ENCODE data around the gene ZNF296. TPM values are rescaled to one million over a fixed set of nuclear protein-coding genes. Genes with fewer than 3 reads are reported as not detected.

ZNF296 gene
- polyA plus RNA-seq, 1 donor (not counting 4 experiments of a cell fraction or from before 2014, with no cell fraction given): 0.25 TPM

DNA sequence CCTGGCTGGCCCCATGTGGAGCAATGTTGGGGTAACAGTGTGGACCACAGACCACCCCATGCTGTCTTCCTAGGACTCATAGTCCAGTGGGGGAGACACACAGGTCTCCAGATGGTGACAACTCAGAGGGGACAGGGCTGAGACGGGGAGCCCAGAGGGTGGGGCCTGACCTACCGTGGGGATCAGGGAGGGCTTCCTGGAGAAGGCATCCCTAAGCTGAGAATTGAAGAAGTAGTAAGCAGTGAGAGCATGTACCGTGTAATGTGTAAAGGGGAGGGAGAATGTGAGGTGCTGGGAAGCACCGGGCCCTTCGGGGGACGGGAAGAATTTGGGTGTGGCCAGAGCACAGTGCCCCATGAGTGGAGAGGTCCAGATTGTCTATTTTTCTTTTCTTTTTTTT, 47.7 kb upstream of the ZNF296 start:
- Histone ChIP-seq H3K9ac (ENCODE audit: control insufficient read depth, extremely low read depth, insufficient read depth, low read length) (no peak overlapping the region), H3K79me2 (ENCODE audit: control insufficient read depth, insufficient read depth, low read length) (peaks cover 52% of the 10 kb centered on the region), H3K9me3 (ENCODE audit: control insufficient read depth, low read depth, low read length) (no peaks in the 10 kb centered on the region), H3K4me1 (ENCODE audit: control insufficient read depth, extremely low read depth, insufficient read depth, low read length) (peaks cover 18% of the 10 kb centered on the region), H3K27ac (ENCODE audit: control insufficient read depth, insufficient read depth, low read length) (no peak overlapping the region), H2AFZ (ENCODE audit: control insufficient read depth, low read length) (no peak overlapping the region), H3K4me2 (ENCODE audit: control insufficient read depth, extremely low read depth, insufficient read depth, low read depth, low read length) (no peak overlapping the region), H3K9me1 (ENCODE audit: control insufficient read depth, extremely low read depth, insufficient read depth, low read length) (peaks cover 4% of the 10 kb centered on the region), H3K36me3 (ENCODE audit: control insufficient read depth in 2 of 2, extremely low read depth in 1 of 2, insufficient read depth in 2 of 2, low read length in 2 of 2) (peaks cover 2 to 5% of the 10 kb centered on the region in 2 experiments), H4K20me1 (ENCODE audit: control insufficient read depth, extremely low read depth, insufficient read depth, low read length) (peaks cover 21% of the 10 kb centered on the region), H3K4me3 (ENCODE audit: control insufficient read depth in 2 of 3, extremely low read depth in 1 of 3, insufficient read depth in 2 of 3, low read depth in 1 of 3, low read length in 3 of 3) (no peak overlapping the region), H3K27me3 (ENCODE audit: control insufficient read depth, extremely low read depth, insufficient read depth, low read length) (no peaks in the 10 kb centered on the region)
- FAIRE-seq: no peak
- dilution Hi-C loops (cut with MboI; ENCODE audit: extremely low pct_ligation_motif_present, low sequenced_read_pairs): no loop called here
- DNase-seq (ENCODE audit: low read depth, low spot score): no peak
- TF ChIP-seq, protein P1, sequence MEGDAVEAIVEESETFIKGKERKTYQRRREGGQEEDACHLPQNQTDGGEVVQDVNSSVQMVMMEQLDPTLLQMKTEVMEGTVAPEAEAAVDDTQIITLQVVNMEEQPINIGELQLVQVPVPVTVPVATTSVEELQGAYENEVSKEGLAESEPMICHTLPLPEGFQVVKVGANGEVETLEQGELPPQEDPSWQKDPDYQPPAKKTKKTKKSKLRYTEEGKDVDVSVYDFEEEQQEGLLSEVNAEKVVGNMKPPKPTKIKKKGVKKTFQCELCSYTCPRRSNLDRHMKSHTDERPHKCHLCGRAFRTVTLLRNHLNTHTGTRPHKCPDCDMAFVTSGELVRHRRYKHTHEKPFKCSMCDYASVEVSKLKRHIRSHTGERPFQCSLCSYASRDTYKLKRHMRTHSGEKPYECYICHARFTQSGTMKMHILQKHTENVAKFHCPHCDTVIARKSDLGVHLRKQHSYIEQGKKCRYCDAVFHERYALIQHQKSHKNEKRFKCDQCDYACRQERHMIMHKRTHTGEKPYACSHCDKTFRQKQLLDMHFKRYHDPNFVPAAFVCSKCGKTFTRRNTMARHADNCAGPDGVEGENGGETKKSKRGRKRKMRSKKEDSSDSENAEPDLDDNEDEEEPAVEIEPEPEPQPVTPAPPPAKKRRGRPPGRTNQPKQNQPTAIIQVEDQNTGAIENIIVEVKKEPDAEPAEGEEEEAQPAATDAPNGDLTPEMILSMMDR (optimal IDR thresholded peaks at IDR 0.05 in 1 of 3, IDR thresholded peaks at IDR 0.05 in 1 of 3, conservative IDR thresholded peaks at IDR 0.05 in 1 of 3; ENCODE audit: extremely low read depth in 1 of 3, insufficient read depth in 2 of 3, low read length in 3 of 3): no peak
- TF ChIP-seq EZH2 (IDR thresholded peaks at IDR 0.05; ENCODE audit: low read length): no peak

DNA sequence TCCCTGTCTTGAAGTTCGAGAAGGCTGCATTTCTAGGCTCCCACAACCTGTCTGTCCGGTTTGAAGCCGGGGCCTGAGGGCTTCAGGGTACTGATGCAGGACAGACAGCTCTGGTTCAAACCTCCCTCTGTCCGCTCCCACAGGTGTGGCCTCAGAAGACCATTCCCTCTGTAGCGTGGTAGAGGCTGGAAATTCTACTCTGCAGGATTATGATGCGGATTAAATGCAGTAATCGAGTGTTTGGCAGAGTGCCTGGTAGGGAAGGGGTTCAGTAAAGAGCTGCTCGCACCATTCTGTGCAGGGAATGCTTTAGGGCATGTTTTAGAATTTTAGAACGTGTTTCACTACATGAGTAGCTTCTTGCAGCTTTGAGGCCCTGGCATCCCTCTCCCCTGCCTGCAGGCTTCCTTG, 47.2 kb upstream of the ZNF296 start:
- no peak overlapping the region for H3K4me3 ChIP-seq (ENCODE audit: control insufficient read depth in 2 of 3, extremely low read depth in 1 of 3, insufficient read depth in 2 of 3, low read depth in 1 of 3, low read length in 3 of 3)
- peaks cover 2% of the 10 kb centered on the region in 2 experiments for H3K36me3 ChIP-seq (ENCODE audit: control insufficient read depth in 2 of 2, extremely low read depth in 1 of 2, insufficient read depth in 2 of 2, low read length in 2 of 2)
- DNase-seq (ENCODE audit: low read depth, low spot score) (no peak), FAIRE-seq (peak; percentile 67)
- H2AFZ ChIP-seq (ENCODE audit: control insufficient read depth, low read length): no peak overlapping the region
- H3K9ac ChIP-seq (ENCODE audit: control insufficient read depth, extremely low read depth, insufficient read depth, low read length): no peak overlapping the region
- no peak overlapping the region for H3K27ac ChIP-seq (ENCODE audit: control insufficient read depth, insufficient read depth, low read length)
- no peak overlapping the region for H3K4me2 ChIP-seq (ENCODE audit: control insufficient read depth, extremely low read depth, insufficient read depth, low read depth, low read length)
- peaks cover 4% of the 10 kb centered on the region for H3K9me1 ChIP-seq (ENCODE audit: control insufficient read depth, extremely low read depth, insufficient read depth, low read length)
- TF ChIP-seq, protein P1 (optimal IDR thresholded peaks at IDR 0.05 in 1 of 3, IDR thresholded peaks at IDR 0.05 in 1 of 3, conservative IDR thresholded peaks at IDR 0.05 in 1 of 3; ENCODE audit: extremely low read depth in 1 of 3, insufficient read depth in 2 of 3, low read length in 3 of 3): no peak
- TF ChIP-seq EZH2 (IDR thresholded peaks at IDR 0.05; ENCODE audit: low read length): no peak
- peaks cover 21% of the 10 kb centered on the region for H4K20me1 ChIP-seq (ENCODE audit: control insufficient read depth, extremely low read depth, insufficient read depth, low read length)
- H3K79me2 ChIP-seq (ENCODE audit: control insufficient read depth, insufficient read depth, low read length): peaks cover 51% of the 10 kb centered on the region
- peaks cover 18% of the 10 kb centered on the region for H3K4me1 ChIP-seq (ENCODE audit: control insufficient read depth, extremely low read depth, insufficient read depth, low read length)
- no peaks in the 10 kb centered on the region for H3K9me3 ChIP-seq (ENCODE audit: control insufficient read depth, low read depth, low read length)
- dilution Hi-C loops (cut with MboI; ENCODE audit: extremely low pct_ligation_motif_present, low sequenced_read_pairs): no loop called here
- no peaks in the 10 kb centered on the region for H3K27me3 ChIP-seq (ENCODE audit: control insufficient read depth, extremely low read depth, insufficient read depth, low read length)

All from keratinocyte (primary cell).